WTC11 (cell line): ENCODE results near the gene ERC2.

Experiments
- CTCF ChIP-seq: fragments of 200-600 bp; IDR thresholded peaks from 2 replicates; pipeline ENCODE4 v1.8.0; 2022; ENCODE audit warnings: antibody characterized with exemption
- ELF4 ChIP-seq: sonication (generic); formaldehyde crosslinking; IDR thresholded peaks from 2 replicates; pipeline ENCODE4 v1.8.1; 2022; ENCODE audit warnings: low read depth, mild to moderate bottlenecking, moderate library complexity, missing genetic modification reagents
- HMGXB4 ChIP-seq: sonication (generic); formaldehyde crosslinking; IDR thresholded peaks from 2 replicates; pipeline ENCODE4 v1.8.1; 2023; ENCODE audit warnings: mild to moderate bottlenecking, moderate library complexity, missing genetic modification reagents
- IRF2 ChIP-seq: sonication (generic); formaldehyde crosslinking; IDR thresholded peaks from 2 replicates; pipeline ENCODE4 v1.8.0; 2022; ENCODE audit warnings: low read depth, missing genetic modification reagents, borderline replicate concordance
- JUN ChIP-seq: sonication (generic); formaldehyde crosslinking; IDR thresholded peaks from 2 replicates; pipeline ENCODE4 v1.8.0; 2023; ENCODE audit warnings: mild to moderate bottlenecking, missing genetic modification reagents
- MAX ChIP-seq: sonication (generic); formaldehyde crosslinking; IDR thresholded peaks from 2 replicates; pipeline ENCODE4 v1.8.0; 2022; ENCODE audit warnings: mild to moderate bottlenecking, missing genetic modification reagents
- NFE2L1 ChIP-seq: sonication (generic); formaldehyde crosslinking; IDR thresholded peaks from 2 replicates; pipeline ENCODE4 v1.8.1; 2023; ENCODE audit warnings: missing genetic modification reagents
- NFYB ChIP-seq: sonication (generic); formaldehyde crosslinking; conservative IDR thresholded peaks from 2 replicates; pipeline ENCODE4 v1.8.0; 2022; ENCODE audit warnings: low read depth, missing genetic modification reagents
- NR1H2 ChIP-seq: sonication (generic); formaldehyde crosslinking; IDR thresholded peaks from 2 replicates; pipeline ENCODE4 v1.9.0; 2021; ENCODE audit warnings: mild to moderate bottlenecking, moderate library complexity, missing genetic modification reagents
- NR3C1 ChIP-seq: sonication (generic); formaldehyde crosslinking; conservative IDR thresholded peaks from 2 replicates; pipeline ENCODE4 v1.8.1; 2023; ENCODE audit warnings: low read depth, mild to moderate bottlenecking, missing genetic modification reagents
- OVOL2 ChIP-seq: fragments of 250-450 bp; sonication (Bioruptor Pico); IDR thresholded peaks from 2 replicates; pipeline ENCODE4 v1.9.0; 2021; ENCODE audit warnings: mild to moderate bottlenecking, borderline replicate concordance
- SMAD3 ChIP-seq: sonication (generic); formaldehyde crosslinking; IDR thresholded peaks from 2 replicates; pipeline ENCODE4 v1.8.0; 2022; ENCODE audit warnings: missing genetic modification reagents, mild to moderate bottlenecking, borderline replicate concordance
- ZNF416 ChIP-seq: fragments of 250-450 bp; sonication (Bioruptor Pico); IDR thresholded peaks from 2 replicates; pipeline ENCODE4 v1.9.0; 2021; ENCODE audit warnings: mild to moderate bottlenecking, inconsistent platforms
- ZNF671 ChIP-seq: fragments of 250-450 bp; sonication (Bioruptor Pico); IDR thresholded peaks from 2 replicates; pipeline ENCODE4 v1.8.0; 2021; ENCODE audit warnings: mild to moderate bottlenecking

GRCh38 chr3:55899887-55900286 lies 568.4 kb downstream of the ERC2 start:
- TF ChIP-seq ELF4 = no peak
- no peak for TF ChIP-seq CTCF
- no peak for TF ChIP-seq ZNF671 (CRISPR knock-in tag)
- no peak for TF ChIP-seq NFE2L1 (CRISPR knock-in tag)
- TF ChIP-seq HMGXB4 (CRISPR knock-in tag) = no peak
- no peak for TF ChIP-seq ZNF416
- no peak for TF ChIP-seq NR1H2 (CRISPR knock-in tag)
- TF ChIP-seq OVOL2 (CRISPR knock-in tag) = no peak
- TF ChIP-seq JUN (CRISPR knock-in tag) = no peak
- no peak for TF ChIP-seq SMAD3 (CRISPR knock-in tag)
- no peak for TF ChIP-seq NR3C1 (CRISPR knock-in tag)
- no peak for TF ChIP-seq NFYB (CRISPR knock-in tag)
- no peak for TF ChIP-seq IRF2 (CRISPR knock-in tag)
- TF ChIP-seq MAX (CRISPR knock-in tag) = no peak
